HepG2 (cell line): Measurements from ENCODE around the gene KRT40. TPM values are rescaled to one million over a fixed set of nuclear protein-coding genes. Genes with fewer than 3 reads are reported as not detected.

Source experiments
- AHR ChIP-seq: IDR thresholded peaks from 2 replicates; pipeline ENCODE4 v1.6.1; 2018; ENCODE audit warnings: missing genetic modification reagents, missing compliant biosample characterization
- CENPX ChIP-seq: sonication (generic); formaldehyde crosslinking; IDR thresholded peaks from 2 replicates; pipeline ENCODE4 v1.9.0; 2021; ENCODE audit warnings: mild to moderate bottlenecking, missing genetic modification reagents, moderate library complexity
- CREM ChIP-seq, 2 experiments: sonication (generic) in 1 of 2; formaldehyde crosslinking in 1 of 2; IDR thresholded peaks; 2 replicates each; pipeline versions ENCODE4 v1.4.0 to v1.6.1; 2016 to 2020; ENCODE audit warnings: antibody characterized with exemption in 1 of 2, mild to moderate bottlenecking in 1 of 2, missing genetic modification reagents in 1 of 2
- EED ChIP-seq: sonication (generic); formaldehyde crosslinking; IDR thresholded peaks from 2 replicates; pipeline ENCODE4 v1.5.0; 2020; ENCODE audit warnings: mild to moderate bottlenecking, missing genetic modification reagents
- FOXP1 ChIP-seq, 2 experiments: fragments of 450-650 bp in 1 of 2; IDR thresholded peaks; 2 replicates each; pipeline ENCODE4 v1.6.1; 2017 to 2018; ENCODE audit warnings: antibody characterized with exemption in 1 of 2
- HOXA3 ChIP-seq: sonication (generic); formaldehyde crosslinking; IDR thresholded peaks from 2 replicates; pipeline ENCODE4 v1.5.0; 2020; ENCODE audit warnings: missing genetic modification reagents
- JUNB ChIP-seq: sonication (generic); formaldehyde crosslinking; IDR thresholded peaks from 2 replicates; pipeline ENCODE4 v1.8.0; 2022; ENCODE audit warnings: missing genetic modification reagents, mild to moderate bottlenecking, borderline replicate concordance
- LBX2 ChIP-seq: sonication (generic); formaldehyde crosslinking; IDR thresholded peaks from 2 replicates; pipeline ENCODE4 v1.5.0; 2020; ENCODE audit warnings: missing genetic modification reagents, mild to moderate bottlenecking, borderline replicate concordance
- NCOR1 ChIP-seq: fragments of 200-600 bp; sonication (generic); IDR thresholded peaks from 2 replicates; pipeline ENCODE4 v1.7.0; 2017; ENCODE audit warnings: antibody characterized with exemption, low read length, borderline replicate concordance
- NPAS2 ChIP-seq: sonication (generic); formaldehyde crosslinking; IDR thresholded peaks from 2 replicates; pipeline ENCODE4 v1.8.0; 2022; ENCODE audit warnings: mild to moderate bottlenecking, missing genetic modification reagents, borderline replicate concordance
- SALL2 ChIP-seq: sonication (generic); formaldehyde crosslinking; IDR thresholded peaks from 2 replicates; pipeline ENCODE4 v1.8.1; 2023; ENCODE audit warnings: mild to moderate bottlenecking, missing genetic modification reagents, inconsistent platforms
- SP1 ChIP-seq, 2 experiments: fragments of 450-650 bp in 1 of 2; sonication (generic) in 1 of 2; formaldehyde crosslinking in 1 of 2; IDR thresholded peaks; 2 replicates each; pipeline versions ENCODE4 v1.4.0 to v1.6.1; 2016 to 2020; ENCODE audit warnings: missing genetic modification reagents in 1 of 2
- TIGD3 ChIP-seq: sonication (generic); formaldehyde crosslinking; IDR thresholded peaks from 2 replicates; pipeline ENCODE4 v1.5.1; 2020; ENCODE audit warnings: mild to moderate bottlenecking, missing genetic modification reagents, borderline replicate concordance
- ZFP36 ChIP-seq: fragments of 150-350 bp; IDR thresholded peaks from 2 replicates; pipeline ENCODE4 v1.6.1; 2018; ENCODE audit warnings: borderline replicate concordance, low read length, low read depth; ENCODE audit not compliant: partially characterized antibody
- ZNF556 ChIP-seq: sonication (generic); formaldehyde crosslinking; IDR thresholded peaks from 2 replicates; pipeline ENCODE4 v1.4.0; 2020; ENCODE audit warnings: mild to moderate bottlenecking, missing genetic modification reagents, borderline replicate concordance
- ZSCAN30 ChIP-seq: sonication (generic); formaldehyde crosslinking; IDR thresholded peaks from 2 replicates; pipeline ENCODE4 v1.5.0; 2020; ENCODE audit warnings: mild to moderate bottlenecking, missing genetic modification reagents
- polyA plus RNA-seq, 8 experiments: library from polyadenylated mRNA; depleted of rRNA in 3 of 8; stranded (reverse) in 7 of 8; unstranded in 1 of 8; fragments of >200 nt; fragmentation: Illumina TruSeq in 4 of 8; extraction: Trizol in 4 of 8; gene quantifications; 2 replicates each; pipeline versions ENCODE4 v1.2.1 to v1.2.3, GENCODE V29; 2011 to 2016; ENCODE audit warnings: low read depth in 4 of 8, missing spikeins in 1 of 8, mixed read lengths in 1 of 8; ENCODE audit not compliant: insufficient read depth in 1 of 8
- total RNA-seq, 5 experiments: library from RNA; depleted of rRNA; stranded (reverse); fragments of >200 nt; fragmentation: Illumina TruSeq; extraction: Trizol; gene quantifications; 2 replicates each; pipeline ENCODE4 v1.2.3, GENCODE V29; 2016; ENCODE audit warnings: low read depth in 1 of 5
- TF ChIP-seq, protein P1 (sequence below): sonication (generic); formaldehyde crosslinking; IDR thresholded peaks from 2 replicates; pipeline ENCODE4 v1.4.0; 2020; ENCODE audit warnings: mild to moderate bottlenecking, missing genetic modification reagents, borderline replicate concordance
- TF ChIP-seq, protein P2 (sequence below): sonication (generic); formaldehyde crosslinking; IDR thresholded peaks from 2 replicates; pipeline ENCODE4 v1.4.0; 2020; ENCODE audit warnings: mild to moderate bottlenecking, missing genetic modification reagents
- TF ChIP-seq, protein P3 (sequence below): sonication (generic); formaldehyde crosslinking; IDR thresholded peaks from 2 replicates; pipeline ENCODE4 v1.4.0; 2020; ENCODE audit warnings: mild to moderate bottlenecking, missing genetic modification reagents

The KRT40 gene
- total and polyA plus RNA-seq, 2 of the 13 experiments (the other 11 are each of a cell fraction or from before 2014, with no cell fraction given), result not detected

GRCh38 chr17:40956401-40957254 lies 27.5 kb downstream of the KRT40 start (continued):
- peak; percentile 85 for TF ChIP-seq HOXA3 (CRISPR knock-in tag)
- TF ChIP-seq FOXP1 (IDR thresholded peaks at IDR 0.05), result peak; percentile 90
- peak; percentile 99 for TF ChIP-seq FOXP1 (CRISPR knock-in tag; IDR thresholded peaks at IDR 0.05)
- no peak for TF ChIP-seq TIGD3 (CRISPR knock-in tag)
- no peak for TF ChIP-seq CENPX (CRISPR knock-in tag)
- peak; percentile 98 for TF ChIP-seq CREM (IDR thresholded peaks at IDR 0.05)
- TF ChIP-seq CREM (CRISPR knock-in tag; IDR thresholded peaks at IDR 0.05), result no peak
- TF ChIP-seq ZSCAN30, result no peak
- TF ChIP-seq, protein P1, sequence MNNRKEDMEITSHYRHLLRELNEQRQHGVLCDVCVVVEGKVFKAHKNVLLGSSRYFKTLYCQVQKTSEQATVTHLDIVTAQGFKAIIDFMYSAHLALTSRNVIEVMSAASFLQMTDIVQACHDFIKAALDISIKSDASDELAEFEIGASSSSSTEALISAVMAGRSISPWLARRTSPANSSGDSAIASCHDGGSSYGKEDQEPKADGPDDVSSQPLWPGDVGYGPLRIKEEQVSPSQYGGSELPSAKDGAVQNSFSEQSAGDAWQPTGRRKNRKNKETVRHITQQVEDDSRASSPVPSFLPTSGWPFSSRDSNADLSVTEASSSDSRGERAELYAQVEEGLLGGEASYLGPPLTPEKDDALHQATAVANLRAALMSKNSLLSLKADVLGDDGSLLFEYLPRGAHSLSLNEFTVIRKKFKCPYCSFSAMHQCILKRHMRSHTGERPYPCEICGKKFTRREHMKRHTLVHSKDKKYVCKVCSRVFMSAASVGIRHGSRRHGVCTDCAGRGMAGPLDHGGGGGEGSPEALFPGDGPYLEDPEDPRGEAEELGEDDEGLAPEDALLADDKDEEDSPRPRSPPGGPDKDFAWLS (CRISPR knock-in tag), result no peak
- peak; percentile 47; the same call in 1 of the 2 replicates for TF ChIP-seq AHR (CRISPR knock-in tag)
- peak; percentile 90; the same call in 1 of the 2 replicates for TF ChIP-seq JUNB (CRISPR knock-in tag)
- no peak for TF ChIP-seq LBX2 (CRISPR knock-in tag)
- peak; percentile 99 for TF ChIP-seq NCOR1
- TF ChIP-seq, protein P2, sequence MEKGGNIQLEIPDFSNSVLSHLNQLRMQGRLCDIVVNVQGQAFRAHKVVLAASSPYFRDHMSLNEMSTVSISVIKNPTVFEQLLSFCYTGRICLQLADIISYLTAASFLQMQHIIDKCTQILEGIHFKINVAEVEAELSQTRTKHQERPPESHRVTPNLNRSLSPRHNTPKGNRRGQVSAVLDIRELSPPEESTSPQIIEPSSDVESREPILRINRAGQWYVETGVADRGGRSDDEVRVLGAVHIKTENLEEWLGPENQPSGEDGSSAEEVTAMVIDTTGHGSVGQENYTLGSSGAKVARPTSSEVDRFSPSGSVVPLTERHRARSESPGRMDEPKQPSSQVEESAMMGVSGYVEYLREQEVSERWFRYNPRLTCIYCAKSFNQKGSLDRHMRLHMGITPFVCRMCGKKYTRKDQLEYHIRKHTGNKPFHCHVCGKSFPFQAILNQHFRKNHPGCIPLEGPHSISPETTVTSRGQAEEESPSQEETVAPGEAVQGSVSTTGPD (CRISPR knock-in tag), result no peak
- no peak for TF ChIP-seq SALL2
- TF ChIP-seq, protein P3, sequence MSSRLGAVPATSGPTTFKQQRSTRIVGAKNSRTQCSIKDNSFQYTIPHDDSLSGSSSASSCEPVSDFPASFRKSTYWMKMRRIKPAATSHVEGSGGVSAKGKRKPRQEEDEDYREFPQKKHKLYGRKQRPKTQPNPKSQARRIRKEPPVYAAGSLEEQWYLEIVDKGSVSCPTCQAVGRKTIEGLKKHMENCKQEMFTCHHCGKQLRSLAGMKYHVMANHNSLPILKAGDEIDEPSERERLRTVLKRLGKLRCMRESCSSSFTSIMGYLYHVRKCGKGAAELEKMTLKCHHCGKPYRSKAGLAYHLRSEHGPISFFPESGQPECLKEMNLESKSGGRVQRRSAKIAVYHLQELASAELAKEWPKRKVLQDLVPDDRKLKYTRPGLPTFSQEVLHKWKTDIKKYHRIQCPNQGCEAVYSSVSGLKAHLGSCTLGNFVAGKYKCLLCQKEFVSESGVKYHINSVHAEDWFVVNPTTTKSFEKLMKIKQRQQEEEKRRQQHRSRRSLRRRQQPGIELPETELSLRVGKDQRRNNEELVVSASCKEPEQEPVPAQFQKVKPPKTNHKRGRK (CRISPR knock-in tag), result no peak
- peak; percentile 93; the same call in 1 of the 2 replicates for TF ChIP-seq ZNF556
- no peak for TF ChIP-seq SP1 (IDR thresholded peaks at IDR 0.05)
- TF ChIP-seq SP1 (CRISPR knock-in tag; IDR thresholded peaks at IDR 0.05), result no peak
- TF ChIP-seq NPAS2, result no peak
- no peak for TF ChIP-seq EED (CRISPR knock-in tag)
- TF ChIP-seq ZFP36, result no peak
